ENCODE results near the gene DPEP3. TPM values are rescaled to one million over a fixed set of nuclear protein-coding genes. Genes with fewer than 3 reads are reported as not detected.

DPEP3 gene
- total RNA-seq, 6 donors from 2014 or later = 0.15 to 1.0 (median 0.30) TPM; not detected in 2

DNA sequence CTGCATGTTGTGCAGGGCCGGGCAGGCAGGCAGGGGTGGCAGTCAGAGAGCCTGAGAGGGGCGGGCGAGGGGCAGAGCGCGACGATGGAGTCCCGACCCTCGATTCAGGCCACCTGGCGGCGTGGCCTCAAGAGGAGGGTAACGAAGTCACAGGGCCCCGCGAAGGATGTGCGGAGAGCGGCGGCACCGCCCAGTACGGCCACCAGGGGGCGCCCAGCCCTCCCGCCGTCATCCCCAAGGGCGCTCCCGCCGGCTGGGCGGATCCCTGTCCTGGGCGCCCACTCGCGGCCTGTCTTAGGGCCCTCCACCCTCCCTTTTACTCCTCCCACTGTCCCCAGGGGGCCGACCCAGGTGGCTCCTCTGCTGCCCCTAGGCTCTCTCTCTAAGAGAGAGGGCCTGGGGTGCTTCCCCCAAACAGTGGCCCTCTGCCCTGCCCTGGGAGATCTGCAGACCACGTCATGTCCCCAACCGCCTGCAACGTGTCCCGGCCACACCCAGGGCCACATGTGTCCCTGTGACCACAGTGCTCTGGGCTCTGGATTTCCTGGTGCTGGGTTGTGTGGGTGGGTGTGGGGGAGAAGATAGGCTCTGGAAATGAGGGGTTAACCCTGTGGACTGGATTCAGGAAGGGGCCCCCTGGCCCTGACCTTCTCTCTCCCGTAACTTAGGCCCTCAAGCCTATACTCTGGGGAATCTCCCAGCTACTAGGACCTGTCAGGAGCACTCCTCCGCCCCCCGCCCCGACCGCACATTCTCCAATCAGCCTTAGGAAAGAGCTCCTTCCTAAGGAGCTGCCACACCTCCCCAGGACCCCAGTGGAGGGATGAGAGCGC, 13.1 kb upstream of the DPEP3 start:
- Histone ChIP-seq H3K27ac (peak overlapping the region; percentile 82 to 91 (median 86)), H3K4me3 (peak overlapping the region in 3 of 4 donors; percentile 30 to 47 (median 36)), H3K36me3 (no peaks in the 10 kb centered on the region), H3K4me1 (peaks cover 14 to 30% (median 25%) of the 10 kb centered on the region in 4 donors), H3K27me3 (no peaks in the 10 kb centered on the region), H3K9me3 (no peaks in the 10 kb centered on the region)
- TF ChIP-seq, protein P1, sequence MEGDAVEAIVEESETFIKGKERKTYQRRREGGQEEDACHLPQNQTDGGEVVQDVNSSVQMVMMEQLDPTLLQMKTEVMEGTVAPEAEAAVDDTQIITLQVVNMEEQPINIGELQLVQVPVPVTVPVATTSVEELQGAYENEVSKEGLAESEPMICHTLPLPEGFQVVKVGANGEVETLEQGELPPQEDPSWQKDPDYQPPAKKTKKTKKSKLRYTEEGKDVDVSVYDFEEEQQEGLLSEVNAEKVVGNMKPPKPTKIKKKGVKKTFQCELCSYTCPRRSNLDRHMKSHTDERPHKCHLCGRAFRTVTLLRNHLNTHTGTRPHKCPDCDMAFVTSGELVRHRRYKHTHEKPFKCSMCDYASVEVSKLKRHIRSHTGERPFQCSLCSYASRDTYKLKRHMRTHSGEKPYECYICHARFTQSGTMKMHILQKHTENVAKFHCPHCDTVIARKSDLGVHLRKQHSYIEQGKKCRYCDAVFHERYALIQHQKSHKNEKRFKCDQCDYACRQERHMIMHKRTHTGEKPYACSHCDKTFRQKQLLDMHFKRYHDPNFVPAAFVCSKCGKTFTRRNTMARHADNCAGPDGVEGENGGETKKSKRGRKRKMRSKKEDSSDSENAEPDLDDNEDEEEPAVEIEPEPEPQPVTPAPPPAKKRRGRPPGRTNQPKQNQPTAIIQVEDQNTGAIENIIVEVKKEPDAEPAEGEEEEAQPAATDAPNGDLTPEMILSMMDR (IDR thresholded peaks at IDR 0.05) = peak; percentile 99 to 100 (median 100)
- TF ChIP-seq EP300 (IDR thresholded peaks at IDR 0.05) = no peak
- peak in 2 of 4 donors; percentile 25 to 45 for TF ChIP-seq POLR2A (IDR thresholded peaks at IDR 0.05)
- TF ChIP-seq POLR2AphosphoS5 (IDR thresholded peaks at IDR 0.05) = peak; percentile 43 to 53
- peak; percentile 85 to 97 for DNase-seq
- 11 to 39% methylated on average over 7 to 37 of the region's 39 CpGs for WGBS, 2 donors
- ATAC-seq (ENCODE audit: low FRiP score in 2 of 2) = peak; percentile 96 to 97

DNA sequence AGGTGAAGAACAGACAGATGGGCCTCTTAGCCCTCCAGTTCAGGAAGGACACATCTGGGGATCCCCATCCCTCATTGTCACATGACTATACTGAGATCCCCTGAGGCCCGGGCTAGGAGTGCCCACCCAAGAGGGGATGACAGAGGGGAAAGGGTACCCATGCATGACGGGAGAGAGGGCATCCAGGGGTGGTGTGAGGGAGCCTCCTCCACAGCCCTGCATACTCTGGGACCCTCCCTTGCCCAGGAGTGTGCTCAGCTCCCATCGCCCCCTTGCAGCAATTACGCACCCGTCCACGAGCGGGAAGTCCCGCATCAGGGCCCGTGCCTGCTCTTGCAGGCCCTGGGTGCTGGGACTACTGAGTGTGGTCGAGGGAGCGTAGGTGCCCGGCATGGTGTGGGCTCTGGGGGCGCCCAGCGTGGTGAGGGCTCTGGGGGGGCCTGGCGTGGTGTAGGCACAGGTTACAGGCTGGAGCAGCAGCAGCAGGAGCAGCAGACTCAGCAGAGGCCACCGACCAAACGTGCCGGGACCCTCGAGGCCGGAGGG, 12.4 kb upstream of the DPEP3 start:
- Histone ChIP-seq H3K9me3 (no peaks in the 10 kb centered on the region), H3K4me3 (peak overlapping the region in 3 of 4 donors; percentile 30 to 47 (median 36)), H3K4me1 (peaks cover 14 to 26% (median 20%) of the 10 kb centered on the region in 4 donors), H3K27ac (peak overlapping the region; percentile 82 to 91 (median 86)), H3K27me3 (no peaks in the 10 kb centered on the region), H3K36me3 (no peaks in the 10 kb centered on the region)
- 74% methylated on average over 20 of the region's 20 CpGs; no CpG with 5 or more reads in 1 of the 2 donors for WGBS, 2 donors
- DNase-seq (no peak), ATAC-seq (ENCODE audit: low FRiP score in 2 of 2) (no peak)
- no peak for TF ChIP-seq POLR2A (IDR thresholded peaks at IDR 0.05)
- TF ChIP-seq EP300 (IDR thresholded peaks at IDR 0.05) = no peak
- TF ChIP-seq, protein P1 (IDR thresholded peaks at IDR 0.05) = no peak
- no peak for TF ChIP-seq POLR2AphosphoS5 (IDR thresholded peaks at IDR 0.05)

- H3K27ac ChIP-seq = no peak overlapping the region
- TF ChIP-seq POLR2A (IDR thresholded peaks at IDR 0.05) (no peak), EP300 (IDR thresholded peaks at IDR 0.05) (no peak), POLR2AphosphoS5 (IDR thresholded peaks at IDR 0.05) (no peak)
- TF ChIP-seq, protein P1 (IDR thresholded peaks at IDR 0.05) = no peak
- H3K9me3 ChIP-seq = no peaks in the 10 kb centered on the region
- ATAC-seq (ENCODE audit: low FRiP score in 2 of 2) (no peak), DNase-seq (no peak)
- H3K4me1 ChIP-seq = peaks cover 23 to 36% (median 27%) of the 10 kb centered on the region in 4 donors
- H3K4me3 ChIP-seq = no peak overlapping the region
- no peaks in the 10 kb centered on the region for H3K27me3 ChIP-seq
- WGBS, 2 donors = 81 to 83% methylated on average over 6 of the region's 6 CpGs
- H3K36me3 ChIP-seq = no peaks in the 10 kb centered on the region
These were observed 9.7 kb upstream of the DPEP3 start for GRCh38 chr16:67990018-67990386.

GRCh38 chr16:67989322-67990017, 9.2 kb upstream of the DPEP3 start:
- Histone ChIP-seq H3K27me3 (no peaks in the 10 kb centered on the region), H3K4me3 (no peak overlapping the region), H3K4me1 (peaks cover 29 to 41% (median 30%) of the 10 kb centered on the region in 4 donors), H3K36me3 (no peaks in the 10 kb centered on the region), H3K9me3 (no peaks in the 10 kb centered on the region), H3K27ac (no peak overlapping the region)
- DNase-seq = no peak
- TF ChIP-seq EP300 (IDR thresholded peaks at IDR 0.05) (no peak), POLR2A (IDR thresholded peaks at IDR 0.05) (no peak), POLR2AphosphoS5 (IDR thresholded peaks at IDR 0.05) (no peak)
- TF ChIP-seq, protein P1 (IDR thresholded peaks at IDR 0.05) = no peak
- WGBS, 2 donors = 95% methylated on average over 4 to 8 of the region's 8 CpGs
- no peak for ATAC-seq (ENCODE audit: low FRiP score in 2 of 2)
